Stimulated activated CD8-positive, alpha-beta memory T cell treated with anti-CD3 and anti-CD28 coated beads, Interleukin-2, amount 100 ng/mL, for 48 hours (primary cell): ENCODE measurements around the gene TECR.

Experiments
- DNase-seq, 2 donors: peaks; one replicate each; pipeline ENCODE4 v3.0.0-alpha.2; 2020; ENCODE audit warnings: low read depth in 2 of 2

TECR gene

GRCh38 chr19:14507704-14508542, 21.5 kb upstream of the TECR start:
- DNase-seq = no peak

GRCh38 chr19:14510311-14511228, 18.8 kb upstream of the TECR start:
- no peak for DNase-seq

GRCh38 chr19:14511229-14511593, 18.2 kb upstream of the TECR start:
- no peak for DNase-seq

GRCh38 chr19:14512406-14512961, 16.9 kb upstream of the TECR start:
- no peak for DNase-seq

GRCh38 chr19:14514215-14514863, 15.1 kb upstream of the TECR start:
- no peak for DNase-seq

GRCh38 chr19:14515501-14516047, 13.8 kb upstream of the TECR start:
- no peak for DNase-seq

- no peak for DNase-seq
Measured at GRCh38 chr19:14516048-14516534, 13.3 kb upstream of the TECR start.

GRCh38 chr19:14516746-14517438, 12.5 kb upstream of the TECR start:
- DNase-seq = no peak

- no peak for DNase-seq
Measured at GRCh38 chr19:14517446-14517839, 12.0 kb upstream of the TECR start.

- peak; percentile 46 to 64 for DNase-seq
Measured at GRCh38 chr19:14517840-14518505, 11.4 kb upstream of the TECR start, which contains the start of gene DNAJB1. Gene DNAJB1 (minus strand): TSS chr19:14518397. CDS start chr19:14518349, 48 bp downstream.

- DNase-seq = no peak
Measured at GRCh38 chr19:14519245-14519859, 10.0 kb upstream of the TECR start.

GRCh38 chr19:14519860-14520407, 9.5 kb upstream of the TECR start:
- no peak for DNase-seq

GRCh38 chr19:14520543-14520942, 8.9 kb upstream of the TECR start:
- no peak for DNase-seq

- DNase-seq = no peak
Measured at GRCh38 chr19:14525729-14526128, 3.7 kb upstream of the TECR start.

- DNase-seq = no peak
Measured at GRCh38 chr19:14526423-14526822, 3.0 kb upstream of the TECR start.

GRCh38 chr19:14528419-14529253, 758 bp upstream of the TECR start:
- DNase-seq = no peak

GRCh38 chr19:14530005-14530348, 583 bp downstream of the TECR start:
- no peak for DNase-seq

- no peak for DNase-seq
Measured at GRCh38 chr19:14530506-14530905, 1.1 kb downstream of the TECR start.

GRCh38 chr19:14533450-14533849, 4.1 kb downstream of the TECR start:
- no peak for DNase-seq
